ACC112 (cell line): Measurements from ENCODE around the gene DAPK2.
A peak's percentile ranks its signal among the peaks of the same experiment; 100 is the strongest.

ENCODE experiments used
- H2AFZ ChIP-seq: fragments of 200-600 bp; sonication (generic); one replicate; pipeline ENCODE4 v1.6.0; 2017; ENCODE audit warnings: antibody characterized with exemption, low read length; ENCODE audit not compliant: unreplicated experiment
- H3K27ac ChIP-seq: fragments of 200-600 bp; sonication (generic); 2 replicates; pipeline ENCODE4 v1.5.1; 2014; ENCODE audit warnings: low read depth, mild to moderate bottlenecking, antibody characterized with exemption, low read length, moderate library complexity
- H3K27me3 ChIP-seq: fragments of 200-600 bp; sonication (generic); 2 replicates; pipeline ENCODE4 v1.6.1; 2014; ENCODE audit warnings: mild to moderate bottlenecking, antibody characterized with exemption, low read length, moderate library complexity, mixed read lengths; ENCODE audit not compliant: insufficient read depth
- H3K36me3 ChIP-seq: fragments of 200-600 bp; sonication (generic); 2 replicates; pipeline ENCODE4 v1.6.1; 2016; ENCODE audit warnings: mild to moderate bottlenecking, antibody characterized with exemption, low read length, moderate library complexity, mixed read lengths; ENCODE audit not compliant: insufficient read depth
- H3K4me1 ChIP-seq: fragments of 200-600 bp; sonication (generic); one replicate; pipeline ENCODE4 v1.6.1; 2016; ENCODE audit warnings: low read length, mixed read lengths; ENCODE audit not compliant: insufficient read depth, unreplicated experiment, control insufficient read depth
- H3K4me3 ChIP-seq: fragments of 200-600 bp; sonication (generic); 2 replicates; pipeline ENCODE4 v1.5.1; 2014; ENCODE audit warnings: mild to moderate bottlenecking, low read depth, low read length
- H3K79me2 ChIP-seq: fragments of 200-600 bp; sonication (generic); one replicate; pipeline ENCODE4 v1.6.0; 2016; ENCODE audit warnings: low read length; ENCODE audit not compliant: control insufficient read depth, unreplicated experiment, insufficient read depth

DAPK2 gene

DNA sequence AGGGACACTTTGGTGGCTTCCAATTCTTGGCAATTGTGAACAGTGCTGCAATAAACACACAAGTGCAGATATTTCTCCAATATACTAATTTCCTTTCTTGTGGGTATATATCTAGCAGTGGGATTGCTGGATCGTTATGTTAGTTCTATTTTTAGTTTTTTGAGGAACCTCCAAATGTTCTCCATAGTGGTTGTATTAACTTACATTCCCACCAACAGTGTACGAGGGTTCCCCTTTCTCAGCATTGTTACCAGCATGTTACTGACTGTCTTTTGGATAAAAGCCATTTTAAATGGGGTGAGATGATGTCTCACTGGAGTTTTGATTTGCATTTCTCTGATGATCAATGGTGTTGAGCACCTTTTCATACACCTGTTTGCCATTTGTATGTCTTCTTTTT, 92.8 kb downstream of the DAPK2 start:
- H3K4me3 ChIP-seq, result no peak overlapping the region
- no peaks in the 10 kb centered on the region for H3K36me3 ChIP-seq
- no peak overlapping the region for H2AFZ ChIP-seq
- no peak overlapping the region for H3K27ac ChIP-seq
- no peaks in the 10 kb centered on the region for H3K27me3 ChIP-seq
- H3K4me1 ChIP-seq, result peaks cover 17% of the 10 kb centered on the region
- H3K79me2 ChIP-seq, result no peaks in the 10 kb centered on the region

GRCh38 chr15:63950911-63951481, 95.3 kb downstream of the DAPK2 start:
- Histone ChIP-seq H2AFZ (peak overlapping the region; percentile 23), H3K4me3 (no peak overlapping the region), H3K27ac (peak overlapping the region; percentile 83), H3K79me2 (no peaks in the 10 kb centered on the region), H3K36me3 (no peaks in the 10 kb centered on the region), H3K27me3 (no peaks in the 10 kb centered on the region), H3K4me1 (peaks cover 17% of the 10 kb centered on the region)

- no peaks in the 10 kb centered on the region for H3K27me3 ChIP-seq
- no peak overlapping the region for H3K27ac ChIP-seq
- H3K36me3 ChIP-seq, result no peaks in the 10 kb centered on the region
- peaks cover 17% of the 10 kb centered on the region for H3K4me1 ChIP-seq
- H2AFZ ChIP-seq, result no peak overlapping the region
- no peaks in the 10 kb centered on the region for H3K79me2 ChIP-seq
- H3K4me3 ChIP-seq, result no peak overlapping the region
Observed at GRCh38 chr15:63948971-63949370, 97.3 kb downstream of the DAPK2 start.

GRCh38 chr15:63948436-63948835, 97.8 kb downstream of the DAPK2 start:
- H3K79me2 ChIP-seq, result no peaks in the 10 kb centered on the region
- H3K4me3 ChIP-seq, result no peak overlapping the region
- H3K27ac ChIP-seq, result no peak overlapping the region
- H2AFZ ChIP-seq, result no peak overlapping the region
- no peaks in the 10 kb centered on the region for H3K27me3 ChIP-seq
- H3K4me1 ChIP-seq, result peaks cover 17% of the 10 kb centered on the region
- H3K36me3 ChIP-seq, result no peaks in the 10 kb centered on the region

DNA sequence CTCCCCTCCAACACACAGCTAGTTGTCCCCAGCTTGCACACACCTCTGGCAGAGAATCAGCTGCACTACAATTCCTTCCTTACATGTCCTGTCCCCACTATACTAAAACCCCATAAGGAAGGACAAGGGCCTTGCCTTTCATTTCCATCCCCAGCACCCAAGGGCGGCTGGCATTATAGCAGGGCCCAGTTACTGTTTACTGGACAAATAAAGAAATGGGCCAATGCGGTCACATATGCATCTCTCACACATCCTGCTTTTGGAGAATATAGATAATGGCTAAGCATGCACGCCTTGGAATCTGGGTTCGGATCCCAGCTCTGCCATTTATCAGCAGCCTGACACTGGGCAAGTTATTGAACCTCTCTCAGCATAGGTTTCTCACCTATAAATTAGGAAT, 99.1 kb downstream of the DAPK2 start:
- H3K27me3 ChIP-seq, result no peaks in the 10 kb centered on the region
- no peak overlapping the region for H2AFZ ChIP-seq
- H3K79me2 ChIP-seq, result no peaks in the 10 kb centered on the region
- peaks cover 17% of the 10 kb centered on the region for H3K4me1 ChIP-seq
- H3K4me3 ChIP-seq, result no peak overlapping the region
- no peaks in the 10 kb centered on the region for H3K36me3 ChIP-seq
- H3K27ac ChIP-seq, result no peak overlapping the region

DNA sequence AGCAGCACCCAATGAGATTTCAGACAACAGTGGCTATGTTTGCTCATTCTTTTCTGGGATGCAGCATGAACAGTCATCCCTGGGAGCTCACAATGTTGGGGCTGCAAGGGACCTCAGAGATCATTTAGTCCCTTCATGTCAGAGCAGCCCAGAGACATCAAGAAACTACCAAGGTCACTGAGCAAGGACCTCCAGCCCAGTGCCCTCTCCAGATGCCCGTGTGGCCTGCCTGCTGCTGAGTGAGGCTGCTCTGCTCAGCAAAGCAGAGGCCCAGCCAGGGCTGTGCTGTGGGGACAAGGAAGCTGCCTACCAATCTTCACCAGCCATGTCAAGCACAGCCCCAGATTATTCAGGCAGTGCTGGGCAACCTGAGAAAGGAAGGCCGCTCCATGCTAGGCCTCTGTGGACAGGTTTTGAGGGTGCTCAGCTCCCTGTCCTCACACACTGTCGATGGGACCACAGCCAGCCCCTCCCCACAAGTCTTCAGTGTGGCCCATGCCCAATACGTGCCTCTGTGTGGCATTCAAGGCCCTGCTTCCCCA, 99.7 kb downstream of the DAPK2 start:
- no peaks in the 10 kb centered on the region for H3K27me3 ChIP-seq
- H2AFZ ChIP-seq, result no peak overlapping the region
- no peak overlapping the region for H3K27ac ChIP-seq
- no peaks in the 10 kb centered on the region for H3K36me3 ChIP-seq
- H3K79me2 ChIP-seq, result no peaks in the 10 kb centered on the region
- no peak overlapping the region for H3K4me3 ChIP-seq
- peaks cover 15% of the 10 kb centered on the region for H3K4me1 ChIP-seq

GRCh38 chr15:63945838-63946298, 100.4 kb downstream of the DAPK2 start:
- Histone ChIP-seq H3K4me3 (no peak overlapping the region), H3K79me2 (no peaks in the 10 kb centered on the region), H3K27me3 (no peaks in the 10 kb centered on the region), H2AFZ (no peak overlapping the region), H3K36me3 (no peaks in the 10 kb centered on the region), H3K4me1 (peaks cover 7% of the 10 kb centered on the region), H3K27ac (no peak overlapping the region)

- no peak overlapping the region for H2AFZ ChIP-seq
- H3K4me1 ChIP-seq, result peaks cover under 1% of the 10 kb centered on the region
Observed at GRCh38 chr15:63945007-63945788, 101.1 kb downstream of the DAPK2 start.

GRCh38 chr15:63944681-63944955, 101.7 kb downstream of the DAPK2 start:
- Histone ChIP-seq H3K36me3 (no peaks in the 10 kb centered on the region), H3K27ac (no peak overlapping the region), H3K4me1 (peaks cover 6% of the 10 kb centered on the region), H3K4me3 (no peak overlapping the region), H3K27me3 (no peaks in the 10 kb centered on the region), H2AFZ (no peak overlapping the region), H3K79me2 (no peaks in the 10 kb centered on the region)

More at GRCh38 chr15:63945007-63945788, 101.1 kb downstream of the DAPK2 start:
- no peaks in the 10 kb centered on the region for H3K27me3 ChIP-seq
- no peaks in the 10 kb centered on the region for H3K79me2 ChIP-seq
- H3K27ac ChIP-seq, result no peak overlapping the region
- no peaks in the 10 kb centered on the region for H3K36me3 ChIP-seq
- no peak overlapping the region for H3K4me3 ChIP-seq

GRCh38 chr15:63943829-63944680, 102.2 kb downstream of the DAPK2 start:
- Histone ChIP-seq H3K4me3 (no peak overlapping the region), H3K27ac (no peak overlapping the region), H2AFZ (no peak overlapping the region), H3K79me2 (no peaks in the 10 kb centered on the region), H3K4me1 (peaks cover 11% of the 10 kb centered on the region), H3K36me3 (no peaks in the 10 kb centered on the region), H3K27me3 (no peaks in the 10 kb centered on the region)
